ENCODE results near the gene C1GALT1.
A peak's percentile ranks its signal among the peaks of the same experiment; 100 is the strongest.
"Not testable (repeated sequence)": the region's sequence is repeated elsewhere in the genome, so short reads cannot be mapped to it uniquely, and the experiment has no call there.

C1GALT1 gene

DNA sequence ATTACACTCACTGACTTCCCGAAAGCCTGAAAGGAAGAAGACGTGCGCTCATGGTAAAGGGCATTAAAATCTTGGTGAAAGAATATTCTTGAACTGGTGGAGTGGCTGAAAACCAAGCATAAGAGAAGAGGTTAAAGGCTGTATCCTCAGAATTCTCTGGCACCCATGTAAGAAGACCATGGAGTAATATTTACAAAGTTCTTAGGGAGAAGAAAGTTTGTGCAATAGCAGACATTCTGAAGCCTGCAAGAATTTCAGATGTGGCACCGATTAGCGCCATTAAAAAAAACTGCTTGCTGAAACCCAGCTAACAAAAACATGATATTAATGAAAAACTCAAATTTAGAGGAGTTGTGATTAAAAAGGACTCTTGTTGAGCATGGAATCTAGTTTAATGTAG, 44.1 kb downstream of the C1GALT1 start:
- Histone ChIP-seq H3K9ac (ENCODE audit: low read depth, low read length) (no peak overlapping the region), H3K36me3 (ENCODE audit: insufficient read depth, low read length) (peaks cover 7% of the 10 kb centered on the region), H3K4me3 (ENCODE audit: low read length) (no peak overlapping the region), H3K4me1 (ENCODE audit: control insufficient read depth, insufficient read depth, low read length) (peaks cover 21% of the 10 kb centered on the region), H3K27me3 (ENCODE audit: control insufficient read depth, insufficient read depth, low read length) (no peaks in the 10 kb centered on the region), H3K4me2 (ENCODE audit: low read length) (no peak overlapping the region), H3K9me3 (replicated peaks; ENCODE audit: low read length) (peaks cover 6% of the 10 kb centered on the region)

DNA sequence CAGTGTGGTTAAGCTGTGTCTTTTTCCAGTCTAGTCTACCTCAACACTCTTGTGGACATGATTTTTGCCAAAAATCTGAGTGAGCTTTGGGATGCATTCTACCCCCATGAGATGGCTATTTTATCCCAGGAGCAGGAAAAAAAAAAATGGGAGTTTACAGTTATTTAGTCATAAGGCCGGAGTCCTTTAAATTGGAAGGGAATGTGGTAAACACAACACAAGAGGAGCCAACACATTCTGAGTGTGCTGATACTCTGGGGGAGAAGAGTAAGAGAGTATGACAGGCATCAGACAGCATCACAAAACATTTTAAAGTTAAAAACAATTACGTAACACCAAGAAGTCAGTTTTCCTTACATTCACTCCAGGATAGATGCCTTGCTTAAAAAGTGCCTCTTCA, 46.1 kb downstream of the C1GALT1 start:
- Histone ChIP-seq H3K9ac (ENCODE audit: low read depth, low read length) (no peak overlapping the region), H3K4me1 (ENCODE audit: control insufficient read depth, insufficient read depth, low read length) (peaks cover 9% of the 10 kb centered on the region), H3K9me3 (replicated peaks; ENCODE audit: low read length) (peaks cover 8% of the 10 kb centered on the region), H3K27me3 (ENCODE audit: control insufficient read depth, insufficient read depth, low read length) (no peaks in the 10 kb centered on the region), H3K4me3 (ENCODE audit: low read length) (no peak overlapping the region), H3K36me3 (ENCODE audit: insufficient read depth, low read length) (peaks cover 4% of the 10 kb centered on the region), H3K4me2 (ENCODE audit: low read length) (peak overlapping the region; percentile 0)

GRCh38 chr7:7228967-7229366, 46.6 kb downstream of the C1GALT1 start:
- peaks cover 8% of the 10 kb centered on the region for H3K9me3 ChIP-seq (replicated peaks; ENCODE audit: low read length)
- H3K27me3 ChIP-seq (ENCODE audit: control insufficient read depth, insufficient read depth, low read length) = no peaks in the 10 kb centered on the region
- peak overlapping the region; percentile 0 for H3K4me2 ChIP-seq (ENCODE audit: low read length)
- no peak overlapping the region for H3K4me3 ChIP-seq (ENCODE audit: low read length)
- H3K9ac ChIP-seq (ENCODE audit: low read depth, low read length) = no peak overlapping the region
- peaks cover 9% of the 10 kb centered on the region for H3K4me1 ChIP-seq (ENCODE audit: control insufficient read depth, insufficient read depth, low read length)
- H3K36me3 ChIP-seq (ENCODE audit: insufficient read depth, low read length) = peaks cover 4% of the 10 kb centered on the region

DNA sequence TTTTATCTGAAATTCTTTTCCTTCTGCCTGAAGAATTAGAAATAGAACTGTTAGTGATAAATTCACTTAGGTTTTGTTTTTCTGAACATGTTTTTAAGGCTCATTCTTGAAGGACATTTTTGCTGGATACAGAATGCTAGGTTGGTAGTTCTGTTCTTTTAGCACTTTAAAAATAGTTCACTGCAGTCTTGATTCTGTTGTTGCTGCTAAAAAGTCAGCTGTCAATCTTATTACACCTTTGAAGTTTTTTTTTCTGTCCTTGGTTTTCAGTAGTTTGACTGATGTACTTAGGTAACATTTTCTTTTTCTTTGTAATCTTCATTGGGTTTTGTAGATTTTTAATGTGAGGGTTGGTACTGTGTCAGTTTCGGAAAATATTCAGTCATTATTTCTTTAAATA, 48.7 kb downstream of the C1GALT1 start:
- Histone ChIP-seq H3K4me3 (ENCODE audit: low read length) (no peak overlapping the region), H3K9me3 (replicated peaks; ENCODE audit: low read length) (peaks cover 8% of the 10 kb centered on the region), H3K4me2 (ENCODE audit: low read length) (no peak overlapping the region), H3K4me1 (ENCODE audit: control insufficient read depth, insufficient read depth, low read length) (peaks cover 14% of the 10 kb centered on the region), H3K27me3 (ENCODE audit: control insufficient read depth, insufficient read depth, low read length) (no peaks in the 10 kb centered on the region), H3K9ac (ENCODE audit: low read depth, low read length) (no peak overlapping the region), H3K36me3 (ENCODE audit: insufficient read depth, low read length) (peaks cover 22% of the 10 kb centered on the region)

GRCh38 chr7:7231865-7232264, 49.5 kb downstream of the C1GALT1 start:
- Histone ChIP-seq H3K9ac (ENCODE audit: low read depth, low read length) (no peak overlapping the region), H3K4me1 (ENCODE audit: control insufficient read depth, insufficient read depth, low read length) (peaks cover 14% of the 10 kb centered on the region), H3K27me3 (ENCODE audit: control insufficient read depth, insufficient read depth, low read length) (no peaks in the 10 kb centered on the region), H3K4me2 (ENCODE audit: low read length) (no peak overlapping the region), H3K4me3 (ENCODE audit: low read length) (no peak overlapping the region), H3K36me3 (ENCODE audit: insufficient read depth, low read length) (peaks cover 21% of the 10 kb centered on the region), H3K9me3 (replicated peaks; ENCODE audit: low read length) (peaks cover 8% of the 10 kb centered on the region)

DNA sequence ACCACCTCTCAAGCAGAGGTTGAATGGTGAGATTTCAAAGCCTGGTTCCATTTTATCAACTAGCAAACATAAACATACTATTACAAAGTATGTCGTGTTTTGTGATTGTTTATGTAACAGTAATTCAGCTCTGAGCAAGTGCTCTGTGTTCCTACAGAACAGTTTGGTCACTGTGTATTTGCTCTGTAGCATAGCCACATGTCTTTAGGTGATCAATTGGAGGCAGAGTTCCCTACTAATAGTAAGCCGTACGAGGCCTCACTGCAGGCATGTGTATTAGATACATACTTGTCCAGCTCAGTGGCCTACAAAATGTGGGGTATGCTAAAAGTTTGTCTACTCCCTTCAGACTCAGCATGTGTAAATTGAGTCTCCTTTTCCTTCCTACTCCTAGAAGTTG, 53.0 kb downstream of the C1GALT1 start:
- Histone ChIP-seq H3K4me2 (ENCODE audit: low read length) (no peak overlapping the region), H3K9me3 (replicated peaks; ENCODE audit: low read length) (peaks cover 8% of the 10 kb centered on the region), H3K36me3 (ENCODE audit: insufficient read depth, low read length) (peaks cover 48% of the 10 kb centered on the region), H3K4me1 (ENCODE audit: control insufficient read depth, insufficient read depth, low read length) (peaks cover 4% of the 10 kb centered on the region), H3K27me3 (ENCODE audit: control insufficient read depth, insufficient read depth, low read length) (no peaks in the 10 kb centered on the region), H3K9ac (ENCODE audit: low read depth, low read length) (no peak overlapping the region), H3K4me3 (ENCODE audit: low read length) (no peak overlapping the region)

- H3K4me3 ChIP-seq (ENCODE audit: low read length) = no peak overlapping the region
- peaks cover 4% of the 10 kb centered on the region for H3K4me1 ChIP-seq (ENCODE audit: control insufficient read depth, insufficient read depth, low read length)
- peaks cover 5% of the 10 kb centered on the region for H3K9me3 ChIP-seq (replicated peaks; ENCODE audit: low read length)
- H3K4me2 ChIP-seq (ENCODE audit: low read length) = no peak overlapping the region
- H3K9ac ChIP-seq (ENCODE audit: low read depth, low read length) = no peak overlapping the region
- no peaks in the 10 kb centered on the region for H3K27me3 ChIP-seq (ENCODE audit: control insufficient read depth, insufficient read depth, low read length)
- peaks cover 48% of the 10 kb centered on the region for H3K36me3 ChIP-seq (ENCODE audit: insufficient read depth, low read length)
Measured at GRCh38 chr7:7236041-7236440, 53.7 kb downstream of the C1GALT1 start.

GRCh38 chr7:7237201-7237977, 55.0 kb downstream of the C1GALT1 start:
- Histone ChIP-seq H3K4me2 (ENCODE audit: low read length) (no peak overlapping the region), H3K4me1 (ENCODE audit: control insufficient read depth, insufficient read depth, low read length) (peaks cover 4% of the 10 kb centered on the region), H3K9ac (ENCODE audit: low read depth, low read length) (no peak overlapping the region), H3K4me3 (ENCODE audit: low read length) (no peak overlapping the region), H3K36me3 (ENCODE audit: insufficient read depth, low read length) (peaks cover 51% of the 10 kb centered on the region), H3K27me3 (ENCODE audit: control insufficient read depth, insufficient read depth, low read length) (no peaks in the 10 kb centered on the region), H3K9me3 (replicated peaks; ENCODE audit: low read length) (no peaks in the 10 kb centered on the region)

- H3K4me2 ChIP-seq (ENCODE audit: low read length) = no peak overlapping the region
- no peak overlapping the region for H3K4me3 ChIP-seq (ENCODE audit: low read length)
- H3K27me3 ChIP-seq (ENCODE audit: control insufficient read depth, insufficient read depth, low read length) = no peaks in the 10 kb centered on the region
- peaks cover 52% of the 10 kb centered on the region for H3K36me3 ChIP-seq (ENCODE audit: insufficient read depth, low read length)
- peaks cover 4% of the 10 kb centered on the region for H3K4me1 ChIP-seq (ENCODE audit: control insufficient read depth, insufficient read depth, low read length)
- H3K9ac ChIP-seq (ENCODE audit: low read depth, low read length) = no peak overlapping the region
- no peaks in the 10 kb centered on the region for H3K9me3 ChIP-seq (replicated peaks; ENCODE audit: low read length)
Measured at GRCh38 chr7:7237978-7238267, 55.6 kb downstream of the C1GALT1 start.

- H3K4me3 ChIP-seq (ENCODE audit: low read length) = no peak overlapping the region
- H3K9me3 ChIP-seq (replicated peaks; ENCODE audit: low read length) = no peaks in the 10 kb centered on the region
- no peak overlapping the region for H3K9ac ChIP-seq (ENCODE audit: low read depth, low read length)
- peaks cover 4% of the 10 kb centered on the region for H3K4me1 ChIP-seq (ENCODE audit: control insufficient read depth, insufficient read depth, low read length)
- H3K36me3 ChIP-seq (ENCODE audit: insufficient read depth, low read length) = peaks cover 57% of the 10 kb centered on the region
- H3K27me3 ChIP-seq (ENCODE audit: control insufficient read depth, insufficient read depth, low read length) = no peaks in the 10 kb centered on the region
- H3K4me2 ChIP-seq (ENCODE audit: low read length) = no peak overlapping the region
Measured at GRCh38 chr7:7239346-7239745, 57.0 kb downstream of the C1GALT1 start.

DNA sequence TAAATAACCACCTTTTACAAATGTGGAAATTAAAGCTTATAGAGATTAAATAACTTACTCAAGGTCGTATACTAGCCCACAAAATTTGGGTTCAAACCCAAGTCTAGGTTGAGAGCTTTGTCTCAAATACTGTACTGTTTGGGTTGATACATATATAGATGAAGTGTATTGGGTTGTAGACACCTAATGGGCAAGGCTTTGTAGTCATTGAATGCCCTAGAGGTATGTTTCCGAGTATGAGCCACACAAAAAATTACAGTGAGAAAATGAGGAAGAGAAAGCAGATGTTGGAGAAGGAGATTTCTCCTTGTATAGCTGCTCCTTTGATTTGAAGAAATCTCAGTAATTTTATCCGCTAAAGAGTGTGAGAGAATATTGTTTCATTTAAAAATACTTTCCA, 60.6 kb downstream of the C1GALT1 start:
- no peaks in the 10 kb centered on the region for H3K4me1 ChIP-seq (ENCODE audit: control insufficient read depth, insufficient read depth, low read length)

DNA sequence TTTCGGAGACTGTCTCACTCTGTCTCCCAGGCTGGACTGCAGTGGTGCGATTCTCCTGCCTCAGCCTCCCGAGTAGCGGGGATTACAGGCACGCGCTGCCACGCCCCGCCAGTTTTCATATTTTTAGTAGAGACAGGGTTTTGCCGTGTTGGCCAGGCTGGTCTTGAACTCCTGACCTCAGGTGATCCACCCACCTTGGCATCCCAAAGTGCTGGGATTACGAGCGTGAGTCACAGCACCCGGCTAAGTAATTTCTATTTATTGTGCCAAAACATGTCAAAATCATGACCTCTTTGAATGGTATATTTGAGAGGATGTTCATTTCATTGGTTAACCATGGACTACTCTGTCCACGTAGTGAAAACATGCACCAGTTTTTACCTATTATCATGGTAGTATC, 62.9 kb downstream of the C1GALT1 start:
- not testable (repeated sequence) for H3K9me3 ChIP-seq (replicated peaks; ENCODE audit: low read length); H3K4me2 ChIP-seq (ENCODE audit: low read length); H3K9ac ChIP-seq (ENCODE audit: low read depth, low read length); H3K4me3 ChIP-seq (ENCODE audit: low read length); H3K27me3 ChIP-seq (ENCODE audit: control insufficient read depth, insufficient read depth, low read length); H3K4me1 ChIP-seq (ENCODE audit: control insufficient read depth, insufficient read depth, low read length)
- peaks cover 21% of the 10 kb centered on the region for H3K36me3 ChIP-seq (ENCODE audit: insufficient read depth, low read length)

More for the DNA sequence above, 60.6 kb downstream of the C1GALT1 start:
- Histone ChIP-seq H3K9me3 (replicated peaks; ENCODE audit: low read length) (no peaks in the 10 kb centered on the region), H3K36me3 (ENCODE audit: insufficient read depth, low read length) (peaks cover 41% of the 10 kb centered on the region), H3K4me2 (ENCODE audit: low read length) (no peak overlapping the region), H3K4me3 (ENCODE audit: low read length) (no peak overlapping the region), H3K27me3 (ENCODE audit: control insufficient read depth, insufficient read depth, low read length) (no peaks in the 10 kb centered on the region), H3K9ac (ENCODE audit: low read depth, low read length) (no peak overlapping the region)

All from skeletal muscle satellite cell (primary cell).